ENCODE data around the gene RAP1B. TPM values are rescaled to one million over a fixed set of nuclear protein-coding genes. Genes with fewer than 3 reads are reported as not detected.

Gene RAP1B
- total RNA-seq, 1 donor from 2014 or later: 193 TPM

DNA sequence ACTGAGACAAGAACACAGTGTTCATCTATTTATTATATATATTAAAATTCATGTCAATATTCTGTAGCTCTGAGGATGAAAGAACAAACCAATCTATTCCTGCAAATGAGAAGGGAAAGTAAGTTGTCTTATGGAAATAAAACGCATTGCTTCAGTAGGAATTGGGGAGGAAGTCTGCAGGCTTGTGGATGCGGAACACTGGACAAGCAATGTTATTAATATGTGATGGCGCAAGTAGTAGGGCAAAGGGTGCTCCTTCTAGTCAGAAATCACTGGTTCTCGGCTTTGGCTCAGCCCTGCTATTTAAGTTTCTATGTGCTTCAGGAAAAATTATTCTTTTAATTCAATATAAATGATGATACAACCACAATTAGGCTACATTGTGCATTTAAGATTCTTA lies 28.8 kb upstream of the RAP1B start:
- TF ChIP-seq CTCF (IDR thresholded peaks at IDR 0.05): no peak
- intact Hi-C loops (cut with DNase I): no loop called here
- Histone ChIP-seq H3K4me3 (no peak overlapping the region), H3K36me3 (no peaks in the 10 kb centered on the region), H3K27me3 (ENCODE audit: low read depth) (no peaks in the 10 kb centered on the region), H3K4me1 (no peaks in the 10 kb centered on the region), H3K27ac (no peak overlapping the region), H3K9me3 (no peaks in the 10 kb centered on the region)
- DNase-seq (no peak), ATAC-seq (no peak)

DNA sequence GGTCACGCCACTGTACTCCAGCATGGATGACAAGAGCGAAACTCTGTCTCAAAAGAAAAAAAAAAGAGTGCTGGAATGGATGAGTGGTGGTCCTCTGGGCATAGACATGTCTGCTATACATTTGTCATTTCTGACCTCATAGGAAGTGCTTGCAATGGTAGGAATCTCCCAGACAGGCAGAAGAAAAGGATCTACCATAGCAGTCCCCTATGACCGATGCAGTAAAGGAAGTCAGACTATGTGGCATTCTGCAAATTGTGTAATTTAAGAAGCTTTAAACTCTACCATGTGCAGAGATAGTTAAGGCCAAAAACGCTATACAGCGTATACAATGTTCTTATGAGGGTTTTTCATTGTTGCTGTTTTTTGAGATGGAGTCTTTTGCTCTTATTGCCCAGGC lies 24.7 kb upstream of the RAP1B start:
- Histone ChIP-seq H3K9me3 (peaks cover 12% of the 10 kb centered on the region), H3K36me3 (no peaks in the 10 kb centered on the region), H3K27ac (no peak overlapping the region), H3K4me1 (no peaks in the 10 kb centered on the region), H3K4me3 (no peak overlapping the region), H3K27me3 (ENCODE audit: low read depth) (no peaks in the 10 kb centered on the region)
- ATAC-seq: no peak
- intact Hi-C loops (cut with DNase I): no loop called here
- no peak for DNase-seq
- TF ChIP-seq CTCF (IDR thresholded peaks at IDR 0.05): no peak

- Histone ChIP-seq H3K4me3 (no peak overlapping the region), H3K27me3 (ENCODE audit: low read depth) (no peaks in the 10 kb centered on the region), H3K36me3 (no peaks in the 10 kb centered on the region), H3K9me3 (peaks cover 12% of the 10 kb centered on the region), H3K4me1 (no peaks in the 10 kb centered on the region), H3K27ac (no peak overlapping the region)
- ATAC-seq (peak; percentile 21 to 63), DNase-seq (no peak)
- intact Hi-C loops (cut with DNase I): no loop called here
- TF ChIP-seq CTCF (IDR thresholded peaks at IDR 0.05): no peak
Observed at GRCh38 chr12:68587448-68587873, 23.2 kb upstream of the RAP1B start.

GRCh38 chr12:68589194-68589593 lies 21.5 kb upstream of the RAP1B start:
- Histone ChIP-seq H3K27ac (no peak overlapping the region), H3K4me1 (no peaks in the 10 kb centered on the region), H3K27me3 (ENCODE audit: low read depth) (no peaks in the 10 kb centered on the region), H3K36me3 (no peaks in the 10 kb centered on the region), H3K9me3 (peaks cover 12% of the 10 kb centered on the region), H3K4me3 (no peak overlapping the region)
- intact Hi-C loops (cut with DNase I): no loop called here
- no peak for TF ChIP-seq CTCF (IDR thresholded peaks at IDR 0.05)
- ATAC-seq: no peak
- DNase-seq: no peak

DNA sequence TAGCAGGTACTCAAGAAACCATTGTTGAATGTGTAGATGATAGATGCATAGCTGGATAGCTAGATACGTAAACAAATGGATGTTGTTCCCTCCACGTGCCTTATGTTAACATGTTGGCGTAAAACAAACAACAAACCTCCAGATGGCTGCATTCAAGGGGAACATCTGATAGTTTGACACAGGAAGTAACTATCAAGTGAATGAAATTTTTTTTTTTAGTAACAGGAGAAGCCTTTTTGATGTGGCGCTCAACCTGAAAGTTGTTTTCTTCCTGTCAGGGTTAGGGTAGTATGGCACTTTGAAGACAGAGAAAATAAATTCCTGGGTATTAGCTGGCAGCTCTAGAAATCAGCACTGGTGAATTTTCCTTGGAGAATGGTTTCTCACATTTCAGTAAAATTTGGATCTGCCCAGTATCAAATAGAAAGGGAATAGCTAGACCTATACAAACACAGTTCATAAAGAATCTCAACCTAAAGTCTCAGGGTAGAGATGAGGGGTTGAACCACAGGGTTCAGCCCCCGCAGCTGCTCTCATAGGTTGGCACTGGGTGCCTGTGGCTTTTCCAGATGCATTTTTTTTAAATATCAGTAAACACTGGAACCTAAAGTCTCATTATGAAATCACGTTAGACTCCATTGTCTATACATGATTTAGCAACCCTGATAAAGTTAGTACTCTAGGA lies 18.8 kb upstream of the RAP1B start:
- no peak for DNase-seq
- Histone ChIP-seq H3K27ac (no peak overlapping the region), H3K9me3 (peaks cover 12% of the 10 kb centered on the region), H3K27me3 (ENCODE audit: low read depth) (no peaks in the 10 kb centered on the region), H3K36me3 (no peaks in the 10 kb centered on the region), H3K4me3 (no peak overlapping the region), H3K4me1 (no peaks in the 10 kb centered on the region)
- no peak for ATAC-seq
- no peak for TF ChIP-seq CTCF (IDR thresholded peaks at IDR 0.05)
- intact Hi-C loops (cut with DNase I): no loop called here
